Neural crest cell (in vitro differentiated cells): Measurements from ENCODE around the gene DNAH11. TPM values are rescaled to one million over a fixed set of nuclear protein-coding genes. Genes with fewer than 3 reads are reported as not detected.

Experiments used
- DNase-seq: peaks from one replicate; pipeline ENCODE4 v3.0.0; 2021; ENCODE audit warnings: low read depth, mixed read lengths, low spot score
- H3K27ac Mint-ChIP-seq: one replicate; pipeline ENCODE4 v1.8.0; 2021; ENCODE audit warnings: mild to moderate bottlenecking, mixed read lengths; ENCODE audit not compliant: unreplicated experiment
- H3K27me3 Mint-ChIP-seq: 2 replicates; pipeline ENCODE4 v1.8.0; 2021; ENCODE audit warnings: low read depth, mild to moderate bottlenecking, mixed read lengths
- H3K36me3 Mint-ChIP-seq: 2 replicates; pipeline ENCODE4 v1.8.0; 2021; ENCODE audit warnings: low read depth, mild to moderate bottlenecking, mixed read lengths
- H3K4me1 Mint-ChIP-seq: 2 replicates; pipeline ENCODE4 v1.8.0; 2021; ENCODE audit warnings: mixed read lengths
- H3K4me3 Mint-ChIP-seq: one replicate; pipeline ENCODE4 v1.8.0; 2021; ENCODE audit warnings: mild to moderate bottlenecking, mixed read lengths
- H3K9me3 Mint-ChIP-seq: 2 replicates; pipeline ENCODE4 v1.8.0; 2021; ENCODE audit warnings: mixed read lengths
- total RNA-seq: library from RNA; stranded (reverse); gene quantifications from 2 replicates; pipeline ENCODE4 v1.2.1, GENCODE V29; 2021
- TF ChIP-seq, protein P1 (sequence below): fragments of 200-600 bp; sonication (generic); conservative IDR thresholded peaks from 2 replicates; pipeline ENCODE4 v1.5.0; 2021; ENCODE audit warnings: antibody characterized with exemption, mild to moderate bottlenecking

Gene DNAH11
- total RNA-seq, 1 donor from 2014 or later: 0.63 TPM

DNA sequence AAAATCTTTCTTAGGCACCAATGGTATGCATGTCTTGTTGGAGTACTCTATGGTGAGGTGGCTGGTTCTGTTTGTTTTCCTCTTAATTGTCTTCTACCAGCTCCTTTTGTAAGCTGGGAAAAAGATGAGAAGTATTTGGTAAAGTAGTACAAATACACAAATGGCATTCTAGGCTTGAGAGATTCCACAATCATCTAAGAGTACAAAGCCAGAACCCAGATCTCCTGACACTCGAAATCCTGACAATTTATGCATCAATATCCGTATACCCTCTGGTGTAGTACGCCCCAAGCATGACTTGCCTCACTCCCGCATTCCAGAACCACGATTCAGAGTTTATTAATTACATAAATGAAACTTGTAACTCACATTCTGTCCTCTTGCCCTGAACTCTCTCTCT lies 359.4 kb downstream of the DNAH11 start:
- Mint-ChIP-seq H3K27ac (no peak overlapping the region), H3K4me1 (no peaks in the 10 kb centered on the region), H3K9me3 (no peaks in the 10 kb centered on the region), H3K4me3 (no peak overlapping the region), H3K36me3 (peaks cover 51% of the 10 kb centered on the region), H3K27me3 (no peaks in the 10 kb centered on the region)
- TF ChIP-seq, protein P1, sequence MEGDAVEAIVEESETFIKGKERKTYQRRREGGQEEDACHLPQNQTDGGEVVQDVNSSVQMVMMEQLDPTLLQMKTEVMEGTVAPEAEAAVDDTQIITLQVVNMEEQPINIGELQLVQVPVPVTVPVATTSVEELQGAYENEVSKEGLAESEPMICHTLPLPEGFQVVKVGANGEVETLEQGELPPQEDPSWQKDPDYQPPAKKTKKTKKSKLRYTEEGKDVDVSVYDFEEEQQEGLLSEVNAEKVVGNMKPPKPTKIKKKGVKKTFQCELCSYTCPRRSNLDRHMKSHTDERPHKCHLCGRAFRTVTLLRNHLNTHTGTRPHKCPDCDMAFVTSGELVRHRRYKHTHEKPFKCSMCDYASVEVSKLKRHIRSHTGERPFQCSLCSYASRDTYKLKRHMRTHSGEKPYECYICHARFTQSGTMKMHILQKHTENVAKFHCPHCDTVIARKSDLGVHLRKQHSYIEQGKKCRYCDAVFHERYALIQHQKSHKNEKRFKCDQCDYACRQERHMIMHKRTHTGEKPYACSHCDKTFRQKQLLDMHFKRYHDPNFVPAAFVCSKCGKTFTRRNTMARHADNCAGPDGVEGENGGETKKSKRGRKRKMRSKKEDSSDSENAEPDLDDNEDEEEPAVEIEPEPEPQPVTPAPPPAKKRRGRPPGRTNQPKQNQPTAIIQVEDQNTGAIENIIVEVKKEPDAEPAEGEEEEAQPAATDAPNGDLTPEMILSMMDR: no peak
- no peak for DNase-seq

GRCh38 chr7:21903020-21903786 lies 360.4 kb downstream of the DNAH11 start:
- H3K36me3 Mint-ChIP-seq: peaks cover 52% of the 10 kb centered on the region
- peak overlapping the region; percentile 46 for H3K27ac Mint-ChIP-seq
- no peaks in the 10 kb centered on the region for H3K27me3 Mint-ChIP-seq
- DNase-seq: no peak
- H3K9me3 Mint-ChIP-seq: no peaks in the 10 kb centered on the region
- no peak overlapping the region for H3K4me3 Mint-ChIP-seq
- TF ChIP-seq, protein P1: no peak
- H3K4me1 Mint-ChIP-seq: no peaks in the 10 kb centered on the region

DNA sequence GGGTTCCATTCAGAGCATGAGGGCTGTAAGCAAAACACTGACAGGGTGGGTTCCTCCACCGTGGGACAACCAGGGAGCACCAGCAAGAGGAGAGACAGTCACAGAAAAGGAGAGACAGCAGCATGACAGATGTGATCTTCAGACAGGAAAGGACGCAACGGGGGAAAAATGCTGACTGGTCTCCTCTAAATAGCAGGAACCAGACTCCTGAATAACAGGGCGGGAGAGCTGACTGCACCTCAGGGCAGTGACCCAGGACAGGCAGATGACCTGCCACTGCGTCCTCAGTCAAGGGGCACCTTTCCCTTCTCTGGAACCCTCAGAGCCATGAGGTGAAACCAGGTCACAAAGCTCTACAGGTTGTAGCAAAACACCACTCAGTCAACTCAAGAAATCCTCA lies 365.9 kb downstream of the DNAH11 start:
- Mint-ChIP-seq H3K27me3 (no peaks in the 10 kb centered on the region), H3K27ac (no peak overlapping the region), H3K9me3 (no peaks in the 10 kb centered on the region), H3K4me1 (no peaks in the 10 kb centered on the region), H3K4me3 (no peak overlapping the region), H3K36me3 (peaks cover 43% of the 10 kb centered on the region)
- no peak for DNase-seq
- TF ChIP-seq, protein P1: no peak

- no peak for DNase-seq
- Mint-ChIP-seq H3K27ac (no peak overlapping the region), H3K9me3 (no peaks in the 10 kb centered on the region), H3K36me3 (peaks cover 41% of the 10 kb centered on the region), H3K4me1 (peaks cover 4% of the 10 kb centered on the region), H3K4me3 (no peak overlapping the region), H3K27me3 (no peaks in the 10 kb centered on the region)
- TF ChIP-seq, protein P1: no peak
Measured at GRCh38 chr7:21910253-21910652, 367.4 kb downstream of the DNAH11 start.

GRCh38 chr7:21911341-21911875 lies 368.6 kb downstream of the DNAH11 start:
- H3K36me3 Mint-ChIP-seq: peaks cover 45% of the 10 kb centered on the region
- no peak overlapping the region for H3K27ac Mint-ChIP-seq
- DNase-seq: no peak
- H3K4me1 Mint-ChIP-seq: peaks cover 5% of the 10 kb centered on the region
- no peak overlapping the region for H3K4me3 Mint-ChIP-seq
- no peaks in the 10 kb centered on the region for H3K9me3 Mint-ChIP-seq
- H3K27me3 Mint-ChIP-seq: no peaks in the 10 kb centered on the region
- TF ChIP-seq, protein P1: no peak
